Endodermal cell (in vitro differentiated cells): Measurements from ENCODE around the gene D2HGDH. TPM values are rescaled to one million over a fixed set of nuclear protein-coding genes. Genes with fewer than 3 reads are reported as not detected.

Experiments
- DNase-seq: peaks from one replicate; pipeline ENCODE4 v3.0.0-alpha.2; 2017
- H3K27ac ChIP-seq: 2 replicates; pipeline ENCODE4 v1.5.1; 2013; ENCODE audit warnings: mild to moderate bottlenecking, low read depth, low read length, moderate library complexity
- H3K27me3 ChIP-seq: 2 replicates; pipeline ENCODE4 v1.6.1; 2013; ENCODE audit warnings: mild to moderate bottlenecking, low read length, moderate library complexity; ENCODE audit not compliant: insufficient read depth, control insufficient read depth, poor library complexity, severe bottlenecking
- H3K36me3 ChIP-seq: 2 replicates; pipeline ENCODE4 v1.7.0; 2013; ENCODE audit warnings: mild to moderate bottlenecking, low read length, moderate library complexity; ENCODE audit not compliant: control insufficient read depth, insufficient read depth
- H3K4me1 ChIP-seq: one replicate; pipeline ENCODE4 v1.7.0; 2013; ENCODE audit warnings: low read length; ENCODE audit not compliant: control insufficient read depth, insufficient read depth
- H3K4me3 ChIP-seq: 2 replicates; pipeline ENCODE4 v1.5.1; 2013; ENCODE audit warnings: mild to moderate bottlenecking, low read length, moderate library complexity
- H3K9ac ChIP-seq: 2 replicates; pipeline ENCODE4 v1.6.1; 2013; ENCODE audit warnings: mild to moderate bottlenecking, low read length, moderate library complexity; ENCODE audit not compliant: poor library complexity, severe bottlenecking; ENCODE audit errors: extremely low read depth
- H3K9me3 ChIP-seq: 2 replicates; pipeline ENCODE4 v1.6.1; 2013; ENCODE audit warnings: mild to moderate bottlenecking, low read length, moderate library complexity; ENCODE audit not compliant: control insufficient read depth
- H3K27ac Mint-ChIP-seq: 2 replicates; pipeline ENCODE4 v1.8.0; 2020; ENCODE audit warnings: mixed read lengths
- H3K27me3 Mint-ChIP-seq: 2 replicates; pipeline ENCODE4 v1.8.0; 2021; ENCODE audit warnings: mild to moderate bottlenecking, mixed read lengths; ENCODE audit not compliant: insufficient read depth
- H3K36me3 Mint-ChIP-seq: 2 replicates; pipeline ENCODE4 v1.8.0; 2020; ENCODE audit warnings: low read depth, mixed read lengths
- H3K4me1 Mint-ChIP-seq: 2 replicates; pipeline ENCODE4 v1.8.0; 2020; ENCODE audit warnings: mixed read lengths
- H3K4me3 Mint-ChIP-seq: 2 replicates; pipeline ENCODE4 v1.8.0; 2020; ENCODE audit warnings: mild to moderate bottlenecking, moderate library complexity, mixed read lengths
- H3K9me3 Mint-ChIP-seq: 2 replicates; pipeline ENCODE4 v1.8.0; 2020; ENCODE audit warnings: mild to moderate bottlenecking, mixed read lengths
- CTCF ChIP-seq: fragments of 200-600 bp; sonication (generic); conservative IDR thresholded peaks from 2 replicates; pipeline ENCODE4 v1.5.0; 2021; ENCODE audit warnings: antibody characterized with exemption, mild to moderate bottlenecking
- WGBS, 2 experiments: methylation state at CpG; one replicate each; pipeline versions ENCODE4 v1.1.5 to v1.1.7; 2013; ENCODE audit warnings: missing lambda C conversion rate in 2 of 2, mixed read lengths in 1 of 2; ENCODE audit not compliant: insufficient coverage in 1 of 2, insufficient read length in 1 of 2; 5-methylcytosine and 5-hydroxymethylcytosine counted together
- total RNA-seq, 2 donors: library from RNA; stranded (reverse); fragmentation: NEBNext Ultra II Directional in 1 of 2; extraction: Animal tissue kit (Norgen Biotek cat#: 25700) in 1 of 2; gene quantifications; 2 replicates in 1 of 2; 3 replicates in 1 of 2; pipeline ENCODE4 v1.2.1, GENCODE V29; 2021

The D2HGDH gene
- total RNA-seq, 2 donors from 2014 or later, result 25.1 to 34.8 TPM

GRCh38 chr2:241720560-241720959 lies 13.9 kb upstream of the D2HGDH start:
- Histone ChIP-seq H3K4me1 (no peaks in the 10 kb centered on the region), H3K27ac (no peak overlapping the region), H3K4me3 (no peak overlapping the region), H3K9me3 (peaks cover 27% of the 10 kb centered on the region), H3K27me3 (no peaks in the 10 kb centered on the region), H3K36me3 (peaks cover 72% of the 10 kb centered on the region), H3K9ac (no peak overlapping the region)
- no peaks in the 10 kb centered on the region for H3K4me1 Mint-ChIP-seq
- H3K9me3 Mint-ChIP-seq, result peaks cover 35% of the 10 kb centered on the region
- peaks cover 77% of the 10 kb centered on the region for H3K36me3 Mint-ChIP-seq
- no peaks in the 10 kb centered on the region for H3K27me3 Mint-ChIP-seq
- TF ChIP-seq CTCF, result no peak
- no peak overlapping the region for H3K27ac Mint-ChIP-seq
- H3K4me3 Mint-ChIP-seq, result no peak overlapping the region
- no peak for DNase-seq
- 89 to 92% methylated on average over 12 to 15 of the region's 15 CpGs for WGBS, 2 experiments

GRCh38 chr2:241721852-241722251 lies 12.6 kb upstream of the D2HGDH start:
- no peak overlapping the region for H3K4me3 ChIP-seq
- Mint-ChIP-seq H3K36me3 (peaks cover 77% of the 10 kb centered on the region), H3K9me3 (peaks cover 35% of the 10 kb centered on the region), H3K4me1 (no peaks in the 10 kb centered on the region), H3K27ac (no peak overlapping the region), H3K27me3 (no peaks in the 10 kb centered on the region), H3K4me3 (no peak overlapping the region)
- H3K9ac ChIP-seq, result no peak overlapping the region
- no peak overlapping the region for H3K27ac ChIP-seq
- peaks cover 27% of the 10 kb centered on the region for H3K9me3 ChIP-seq
- 87 to 100% methylated on average over 5 to 12 of the region's 12 CpGs for WGBS, 2 experiments
- no peaks in the 10 kb centered on the region for H3K27me3 ChIP-seq
- H3K36me3 ChIP-seq, result peaks cover 59% of the 10 kb centered on the region
- DNase-seq, result no peak
- no peak for TF ChIP-seq CTCF
- no peaks in the 10 kb centered on the region for H3K4me1 ChIP-seq

GRCh38 chr2:241722896-241723454 lies 11.5 kb upstream of the D2HGDH start:
- peaks cover 35% of the 10 kb centered on the region for H3K9me3 Mint-ChIP-seq
- Histone ChIP-seq H3K36me3 (peaks cover 51% of the 10 kb centered on the region), H3K27me3 (no peaks in the 10 kb centered on the region), H3K4me1 (no peaks in the 10 kb centered on the region), H3K9ac (no peak overlapping the region), H3K9me3 (peaks cover 27% of the 10 kb centered on the region), H3K4me3 (peak overlapping the region; percentile 23), H3K27ac (no peak overlapping the region)
- H3K27ac Mint-ChIP-seq, result no peak overlapping the region
- 95 to 99% methylated on average over 14 to 21 of the region's 21 CpGs for WGBS, 2 experiments
- no peak for TF ChIP-seq CTCF
- no peaks in the 10 kb centered on the region for H3K4me1 Mint-ChIP-seq
- peaks cover 77% of the 10 kb centered on the region for H3K36me3 Mint-ChIP-seq
- no peak overlapping the region for H3K4me3 Mint-ChIP-seq
- DNase-seq, result no peak
- no peaks in the 10 kb centered on the region for H3K27me3 Mint-ChIP-seq
